Activated CD8-positive, alpha-beta T cell treated with anti-CD3 and anti-CD28 coated beads for 36 hours (primary cell): Measurements from ENCODE around the gene OSTF1. TPM values are rescaled to one million over a fixed set of nuclear protein-coding genes. Genes with fewer than 3 reads are reported as not detected.

Source experiments
- ATAC-seq: fragments of 200-7000 bp; cut with Tn5 transposase; one replicate; pipeline ENCODE4 v1.10.0; 2021; ENCODE audit warnings: mild to moderate bottlenecking, moderate library complexity
- CTCF ChIA-PET: fragments of 350-600 bp; sonication (Branson Sonifier 250); formaldehyde crosslinking; loops from one replicate; lab custom pipeline; 2021; ENCODE audit warnings: antibody characterized with exemption; lab: Charles Lee
- POLR2A ChIA-PET: fragments of 350-600 bp; sonication (Branson Sonifier 250); formaldehyde crosslinking; loops from one replicate; lab custom pipeline; 2021; ENCODE audit warnings: antibody characterized with exemption; lab: Charles Lee
- DNase-seq: peaks from one replicate; pipeline ENCODE4 v3.0.0-alpha.2; 2020
- H3K27ac Mint-ChIP-seq: one replicate; pipeline ENCODE4 v1.8.0; 2021; ENCODE audit warnings: mild to moderate bottlenecking, mixed read lengths
- H3K27me3 Mint-ChIP-seq: one replicate; pipeline ENCODE4 v1.8.0; 2021; ENCODE audit warnings: mixed read lengths
- H3K36me3 Mint-ChIP-seq: one replicate; pipeline ENCODE4 v1.8.0; 2021; ENCODE audit warnings: low read depth, mixed read lengths
- H3K4me1 Mint-ChIP-seq: one replicate; pipeline ENCODE4 v1.8.0; 2021; ENCODE audit warnings: low read depth, mixed read lengths
- H3K4me3 Mint-ChIP-seq: one replicate; pipeline ENCODE4 v1.8.0; 2021; ENCODE audit warnings: mild to moderate bottlenecking, moderate library complexity, mixed read lengths
- H3K9me3 Mint-ChIP-seq: one replicate; pipeline ENCODE4 v1.8.0; 2021; ENCODE audit warnings: mixed read lengths
- intact Hi-C: fragments of 100-400 bp; cut with micrococcal nuclease; formaldehyde crosslinking; loops from one replicate; pipeline ENCODE4 v1.10.0; 2022
- total RNA-seq, 2 experiments: library from RNA; stranded (reverse); gene quantifications; one replicate each; pipeline ENCODE4 v1.2.3, GENCODE V29; 2021
- TF ChIP-seq, protein P1 (sequence below): fragments of 200-600 bp; IDR thresholded peaks from one replicate; pipeline ENCODE4 v1.8.0; 2022; ENCODE audit warnings: antibody characterized with exemption, mild to moderate bottlenecking

The OSTF1 gene
- total RNA-seq, 2 experiments from 2014 or later: 52.2 to 55.3 TPM

DNA sequence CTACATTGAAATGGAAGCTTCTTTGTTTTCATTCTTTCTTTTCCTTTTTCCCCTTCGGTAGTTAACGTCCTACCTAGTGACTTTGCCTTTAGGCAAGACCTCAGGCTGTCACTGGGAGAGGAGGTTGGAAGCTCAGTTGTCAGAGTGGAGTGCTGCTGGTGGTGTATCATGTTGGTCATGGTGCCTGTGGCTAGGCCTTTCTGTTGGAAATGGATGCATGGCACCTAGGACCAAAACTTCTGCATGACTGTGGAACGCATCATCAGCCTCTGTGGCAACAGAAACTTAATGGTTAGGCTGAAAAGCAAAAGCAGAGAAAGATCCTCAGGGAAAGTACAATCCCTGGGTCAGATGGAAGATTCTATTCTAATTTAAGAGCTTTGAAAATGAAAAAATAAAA lies 57.9 kb downstream of the OSTF1 start:
- Mint-ChIP-seq H3K36me3 (peaks cover 55% of the 10 kb centered on the region), H3K4me1 (peaks cover 65% of the 10 kb centered on the region), H3K4me3 (no peak overlapping the region), H3K9me3 (peaks cover 19% of the 10 kb centered on the region), H3K27me3 (no peaks in the 10 kb centered on the region), H3K27ac (no peak overlapping the region)
- no peak for DNase-seq
- intact Hi-C loops: no loop called here
- TF ChIP-seq, protein P1, sequence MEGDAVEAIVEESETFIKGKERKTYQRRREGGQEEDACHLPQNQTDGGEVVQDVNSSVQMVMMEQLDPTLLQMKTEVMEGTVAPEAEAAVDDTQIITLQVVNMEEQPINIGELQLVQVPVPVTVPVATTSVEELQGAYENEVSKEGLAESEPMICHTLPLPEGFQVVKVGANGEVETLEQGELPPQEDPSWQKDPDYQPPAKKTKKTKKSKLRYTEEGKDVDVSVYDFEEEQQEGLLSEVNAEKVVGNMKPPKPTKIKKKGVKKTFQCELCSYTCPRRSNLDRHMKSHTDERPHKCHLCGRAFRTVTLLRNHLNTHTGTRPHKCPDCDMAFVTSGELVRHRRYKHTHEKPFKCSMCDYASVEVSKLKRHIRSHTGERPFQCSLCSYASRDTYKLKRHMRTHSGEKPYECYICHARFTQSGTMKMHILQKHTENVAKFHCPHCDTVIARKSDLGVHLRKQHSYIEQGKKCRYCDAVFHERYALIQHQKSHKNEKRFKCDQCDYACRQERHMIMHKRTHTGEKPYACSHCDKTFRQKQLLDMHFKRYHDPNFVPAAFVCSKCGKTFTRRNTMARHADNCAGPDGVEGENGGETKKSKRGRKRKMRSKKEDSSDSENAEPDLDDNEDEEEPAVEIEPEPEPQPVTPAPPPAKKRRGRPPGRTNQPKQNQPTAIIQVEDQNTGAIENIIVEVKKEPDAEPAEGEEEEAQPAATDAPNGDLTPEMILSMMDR: no peak
- POLR2A ChIA-PET: interaction anchor here (0.7 to 4.1 kb wide), 5 partner anchors 9 to 194 kb away, joined by 3 to 23 read pairs (median 4); partner anchors contain the start of genes C9orf40, NMRK1 and OSTF1
- CTCF ChIA-PET: interaction anchor here (1.0 to 3.2 kb wide), 8 partner anchors 8 to 64 kb away, joined by 3 to 13 read pairs (median 4); no protein-coding TSS in a partner anchor
- no peak for ATAC-seq

DNA sequence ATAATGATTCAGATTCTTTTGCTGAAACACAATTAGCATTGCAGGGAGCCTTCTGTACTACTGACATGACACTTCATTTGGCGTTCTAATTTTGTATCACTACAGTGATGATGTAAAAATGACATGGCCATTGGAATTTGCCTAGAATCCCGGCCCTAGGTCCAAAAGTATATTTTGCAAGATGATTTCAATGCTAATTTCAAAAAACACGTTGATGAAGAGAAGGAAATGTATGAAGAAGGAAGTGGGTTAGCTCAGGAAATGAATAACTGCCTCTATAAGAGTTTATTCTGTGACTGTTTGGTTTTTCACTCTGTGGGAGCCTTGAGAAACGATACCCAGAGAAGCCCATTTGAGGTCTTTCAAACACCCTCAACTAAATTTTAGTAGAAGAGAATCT lies 59.3 kb downstream of the OSTF1 start:
- H3K27ac Mint-ChIP-seq: peak overlapping the region; percentile 91
- peak overlapping the region; percentile 10 for H3K4me3 Mint-ChIP-seq
- H3K9me3 Mint-ChIP-seq: peaks cover 19% of the 10 kb centered on the region

DNA sequence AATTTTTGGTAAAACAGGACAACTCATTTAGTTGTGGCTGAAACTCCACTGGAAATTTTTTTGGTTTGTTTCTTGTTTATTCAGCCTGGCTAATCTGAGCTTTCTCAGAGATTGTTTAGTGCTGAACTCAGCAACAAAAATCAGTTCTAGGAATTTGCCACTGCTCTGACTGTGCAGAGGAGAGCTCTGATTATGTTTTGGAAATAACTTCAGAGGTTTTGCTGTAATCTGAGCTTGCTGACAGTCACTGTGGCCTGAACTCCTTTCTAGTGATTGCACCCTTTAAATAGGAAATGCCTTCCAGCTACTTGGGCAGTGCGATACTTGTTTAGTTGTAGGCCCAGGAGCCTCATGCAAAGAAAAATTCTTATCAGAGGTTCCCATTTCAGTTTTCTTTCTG lies 60.2 kb downstream of the OSTF1 start:
- Mint-ChIP-seq H3K4me3 (no peak overlapping the region), H3K27me3 (no peaks in the 10 kb centered on the region), H3K9me3 (peaks cover 17% of the 10 kb centered on the region), H3K36me3 (peaks cover 41% of the 10 kb centered on the region), H3K27ac (peak overlapping the region; percentile 91), H3K4me1 (peaks cover 70% of the 10 kb centered on the region)
- peak; percentile 58 for ATAC-seq
- DNase-seq: peak; percentile 52
- ChIA-PET CTCF (interaction anchor here (0.8 to 1.4 kb wide), 3 partner anchors 14 to 27 kb away, joined by 3 to 4 read pairs (median 3); no protein-coding TSS in a partner anchor), POLR2A (interaction anchor here (0.8 to 4.1 kb wide), 5 partner anchors 11 to 125 kb away, joined by 3 to 23 read pairs (median 3); partner anchors contain the start of genes NMRK1 and OSTF1)
- intact Hi-C loops: no loop called here
- TF ChIP-seq, protein P1: no peak

More for the DNA sequence above, 59.3 kb downstream of the OSTF1 start:
- intact Hi-C loops: no loop called here
- no peak for DNase-seq
- peak; percentile 24 for ATAC-seq
- TF ChIP-seq, protein P1: no peak
- Mint-ChIP-seq H3K36me3 (peaks cover 45% of the 10 kb centered on the region), H3K4me1 (peaks cover 68% of the 10 kb centered on the region), H3K27me3 (no peaks in the 10 kb centered on the region)
- ChIA-PET CTCF (interaction anchor here (1.4 to 3.2 kb wide), 3 partner anchors 15 to 58 kb away, joined by 4 to 13 read pairs (median 5); no protein-coding TSS in a partner anchor), POLR2A (interaction anchor here (0.5 to 4.1 kb wide), 3 partner anchors 13 to 124 kb away, joined by 3 to 23 read pairs (median 3); partner anchors contain the start of genes NMRK1 and OSTF1)

DNA sequence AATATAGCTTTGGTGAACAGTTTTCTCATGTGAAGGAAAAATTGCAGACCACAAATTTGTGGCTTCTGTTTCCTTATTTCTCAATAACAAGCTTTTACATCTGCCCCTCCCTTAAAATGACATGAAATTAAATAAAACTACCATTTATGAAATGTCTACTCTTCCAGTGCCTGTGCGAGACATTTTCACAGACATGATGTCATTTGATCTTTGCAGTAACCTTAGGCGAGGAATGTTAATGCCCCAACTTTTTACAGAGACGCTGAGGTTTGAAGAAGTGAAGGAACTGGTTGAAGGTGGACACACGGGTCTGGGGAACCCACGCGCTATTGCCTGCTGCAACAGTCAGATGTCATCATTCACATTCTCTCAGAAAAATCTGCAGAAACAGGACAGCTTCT lies 61.5 kb downstream of the OSTF1 start:
- no peak for ATAC-seq
- Mint-ChIP-seq H3K36me3 (peaks cover 28% of the 10 kb centered on the region), H3K4me3 (no peak overlapping the region), H3K27me3 (no peaks in the 10 kb centered on the region), H3K27ac (peak overlapping the region; percentile 71), H3K4me1 (peaks cover 75% of the 10 kb centered on the region), H3K9me3 (peaks cover 6% of the 10 kb centered on the region)
- ChIA-PET CTCF (interaction anchor here (1.0 to 1.7 kb wide), 4 partner anchors 36 to 374 kb away, joined by 3 to 6 read pairs (median 4); no protein-coding TSS in a partner anchor), POLR2A (no interaction called here)
- no peak for DNase-seq
- intact Hi-C loops: loop anchor here (5.0 kb wide), 2 partner anchors 63 to 128 kb away; partner anchors contain the start of genes NMRK1 and OSTF1
- TF ChIP-seq, protein P1: no peak

DNA sequence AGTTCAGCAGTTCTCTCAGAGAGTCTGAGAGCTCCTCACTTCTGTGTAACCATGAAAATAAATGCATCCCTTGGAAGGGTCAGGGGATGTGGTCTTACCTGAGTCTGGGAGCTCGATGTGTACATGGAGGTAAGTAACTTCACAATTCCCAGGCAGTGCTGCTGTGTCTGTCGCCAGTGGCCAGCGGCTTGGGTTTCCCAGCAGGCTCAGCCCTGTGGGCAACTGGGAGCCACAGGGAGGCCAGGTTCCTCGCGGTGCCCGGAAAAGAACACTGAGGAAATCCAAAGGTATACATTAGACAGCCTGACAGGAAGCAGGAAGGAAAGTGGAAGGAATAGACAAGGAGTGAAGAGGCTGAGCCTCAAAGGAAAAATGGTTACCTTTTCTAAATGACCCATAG lies 62.2 kb downstream of the OSTF1 start:
- Mint-ChIP-seq H3K4me3 (peak overlapping the region; percentile 11), H3K36me3 (peaks cover 21% of the 10 kb centered on the region), H3K27ac (no peak overlapping the region), H3K4me1 (peaks cover 72% of the 10 kb centered on the region), H3K9me3 (no peaks in the 10 kb centered on the region), H3K27me3 (no peaks in the 10 kb centered on the region)
- no peak for DNase-seq
- ChIA-PET CTCF (interaction anchor here (1.0 to 1.7 kb wide), 4 partner anchors 35 to 374 kb away, joined by 3 to 6 read pairs (median 4); no protein-coding TSS in a partner anchor), POLR2A (no interaction called here)
- ATAC-seq: no peak
- intact Hi-C loops: loop anchor here (5.0 kb wide), 2 partner anchors 63 to 128 kb away; partner anchors contain the start of genes NMRK1 and OSTF1
- TF ChIP-seq, protein P1: no peak
